IMR-90 (cell line): ENCODE data around the gene CCDC88C. TPM values are rescaled to one million over a fixed set of nuclear protein-coding genes. Genes with fewer than 3 reads are reported as not detected.

ENCODE experiments used
- ATAC-seq: fragments of 200-7000 bp; cut with Tn5 transposase; 2 replicates; pipeline ENCODE4 v1.9.1; 2020; ENCODE audit warnings: low read depth, mild to moderate bottlenecking, moderate library complexity
- BruUV-seq: library from RNA; stranded (reverse); fragments of 400-500 nt; replicated peaks from 2 replicates; lab custom pipeline; 2021; lab: Mats Ljungman, UMichigan
- CTCF ChIA-PET: fragments of 300-600 bp; formaldehyde crosslinking; extraction: SDS; loops from one replicate; lab custom pipeline; 2021; ENCODE audit warnings: antibody characterized with exemption; lab: Yijun Ruan, JAX
- POLR2A ChIA-PET: fragments of 300-600 bp; sonication (Branson Sonifier 250); formaldehyde crosslinking; loops from one replicate; lab custom pipeline; 2022; ENCODE audit warnings: antibody characterized with exemption; ENCODE audit not compliant: unreplicated experiment; lab: Charles Lee
- DNase-seq: peaks from one replicate; pipeline ENCODE4 v3.0.0; 2013
- H2AFZ ChIP-seq: replicated peaks from 2 replicates; pipeline ENCODE3; 2013; ENCODE audit warnings: low read length, mild to moderate bottlenecking; ENCODE audit not compliant: poor library complexity
- H2AK5ac ChIP-seq: 2 replicates; pipeline ENCODE4 v1.6.1; 2013; ENCODE audit warnings: low read depth, low read length, inconsistent platforms
- H2AK9ac ChIP-seq: replicated peaks from 2 replicates; pipeline ENCODE3; 2013; ENCODE audit warnings: mild to moderate bottlenecking, low read depth, low read length, moderate library complexity; ENCODE audit not compliant: poor library complexity
- H2BK120ac ChIP-seq: 2 replicates; pipeline ENCODE4 v1.6.1; 2013; ENCODE audit warnings: low read depth, low read length, inconsistent platforms
- H2BK15ac ChIP-seq: 3 replicates; pipeline ENCODE4 v1.6.1; 2013; ENCODE audit warnings: low read depth, low read length, inconsistent platforms
- H2BK20ac ChIP-seq: 2 replicates; pipeline ENCODE4 v1.6.1; 2013; ENCODE audit warnings: low read depth, mild to moderate bottlenecking, inconsistent platforms, low read length, moderate library complexity
- H2BK5ac ChIP-seq: 2 replicates; pipeline ENCODE4 v1.6.1; 2013; ENCODE audit warnings: mild to moderate bottlenecking, low read depth, low read length, inconsistent platforms; ENCODE audit not compliant: poor library complexity, severe bottlenecking
- H3K14ac ChIP-seq: replicated peaks from 2 replicates; pipeline ENCODE4 v1.6.1; 2013; ENCODE audit warnings: low read depth, low read length, inconsistent platforms
- H3K18ac ChIP-seq: 2 replicates; pipeline ENCODE4 v1.6.1; 2013; ENCODE audit warnings: low read depth, low read length, control low read depth
- H3K23ac ChIP-seq: 2 replicates; pipeline ENCODE4 v1.6.1; 2013; ENCODE audit warnings: low read depth, low read length, inconsistent platforms
- H3K27ac ChIP-seq: 2 replicates; pipeline ENCODE4 v1.5.1; 2013; ENCODE audit warnings: mild to moderate bottlenecking, control low read depth, low read length; ENCODE audit not compliant: insufficient read depth
- H3K27me3 ChIP-seq: 2 replicates; pipeline ENCODE4 v1.6.1; 2013; ENCODE audit warnings: low read length; ENCODE audit not compliant: control insufficient read depth, insufficient read depth
- H3K36me3 ChIP-seq: 2 replicates; pipeline ENCODE4 v1.6.1; 2013; ENCODE audit warnings: low read length, mixed read lengths; ENCODE audit not compliant: control insufficient read depth, insufficient read depth
- H3K4ac ChIP-seq: 2 replicates; pipeline ENCODE4 v1.6.1; 2013; ENCODE audit warnings: low read depth, low read length, inconsistent platforms
- H3K4me1 ChIP-seq: 2 replicates; pipeline ENCODE4 v1.6.1; 2013; ENCODE audit warnings: low read length, mixed read lengths; ENCODE audit not compliant: control insufficient read depth, insufficient read depth
- H3K4me2 ChIP-seq: 2 replicates; pipeline ENCODE4 v1.6.1; 2013; ENCODE audit warnings: low read depth, mild to moderate bottlenecking, control low read depth, low read length, moderate library complexity
- H3K4me3 ChIP-seq: 2 replicates; pipeline ENCODE4 v1.5.1; 2013; ENCODE audit warnings: low read depth, mild to moderate bottlenecking, control low read depth, low read length, moderate library complexity; ENCODE audit not compliant: insufficient read depth
- H3K56ac ChIP-seq: 2 replicates; pipeline ENCODE4 v1.6.1; 2013; ENCODE audit warnings: low read length, inconsistent platforms; ENCODE audit not compliant: insufficient read depth; ENCODE audit errors: extremely low read depth
- H3K79me1 ChIP-seq, 2 experiments: 2 replicates each; pipeline ENCODE4 v1.6.1; 2013; ENCODE audit warnings: low read length in 2 of 2, inconsistent platforms in 1 of 2, low read depth in 1 of 2
- H3K9ac ChIP-seq: 2 replicates; pipeline ENCODE4 v1.6.1; 2013; ENCODE audit warnings: low read depth, low read length, control low read depth
- H3K9me1 ChIP-seq: 2 replicates; pipeline ENCODE4 v1.6.1; 2013; ENCODE audit warnings: low read length, inconsistent platforms; ENCODE audit not compliant: insufficient read depth
- H3K9me3 ChIP-seq: 2 replicates; pipeline ENCODE4 v1.6.1; 2013; ENCODE audit warnings: low read length; ENCODE audit not compliant: control insufficient read depth, insufficient read depth
- H4K20me1 ChIP-seq: 2 replicates; pipeline ENCODE4 v1.6.1; 2013; ENCODE audit warnings: low read length, inconsistent platforms; ENCODE audit not compliant: insufficient read depth
- H4K5ac ChIP-seq: 2 replicates; pipeline ENCODE4 v1.6.1; 2013; ENCODE audit warnings: mild to moderate bottlenecking, low read depth, low read length, control low read depth
- H4K8ac ChIP-seq, 2 experiments: 2 replicates each; pipeline ENCODE4 v1.6.1; 2013; ENCODE audit warnings: low read depth in 2 of 2, low read length in 2 of 2, control low read depth in 1 of 2, inconsistent platforms in 1 of 2
- H4K91ac ChIP-seq: 2 replicates; pipeline ENCODE4 v1.6.1; 2013; ENCODE audit warnings: low read depth, low read length, inconsistent platforms; ENCODE audit not compliant: insufficient read depth
- CHD1 ChIP-seq: IDR thresholded peaks from 2 replicates; pipeline ENCODE4 v1.6.1; 2012; ENCODE audit warnings: low read depth, low read length, improper control_type of control experiment
- MAZ ChIP-seq: IDR thresholded peaks from 2 replicates; pipeline ENCODE4 v1.6.1; 2012; ENCODE audit warnings: low read depth, mild to moderate bottlenecking, low read length, improper control_type of control experiment, moderate library complexity, borderline replicate concordance
- NFE2L2 ChIP-seq: fragments of 150-350 bp; IDR thresholded peaks from 2 replicates; pipeline ENCODE4 v1.6.1; 2016; ENCODE audit warnings: low read depth, mild to moderate bottlenecking, low read length
- WGBS, 2 experiments: methylation state at CpG; one replicate each; pipeline versions ENCODE4 v1.1.5 to v1.1.7; 2013; ENCODE audit warnings: missing lambda C conversion rate in 2 of 2; ENCODE audit not compliant: insufficient read length in 1 of 2; ENCODE audit errors: extremely low coverage in 2 of 2; 5-methylcytosine and 5-hydroxymethylcytosine counted together
- dilution Hi-C: fragments of 300-500 bp; cut with HindIII; formaldehyde crosslinking; loops from one replicate; pipeline ENCODE4 v1.14.3; 2018; ENCODE audit warnings: low sequenced_read_pairs; ENCODE audit not compliant: unreplicated experiment
- in situ Hi-C: fragments of 300-500 bp; cut with MboI; formaldehyde crosslinking; loops from 3 replicates; pipeline ENCODE4 v1.14.3; 2019; ENCODE audit warnings: low sequenced_read_pairs, inconsistent platforms, mixed read lengths
- intact Hi-C: fragments of 100-400 bp; cut with micrococcal nuclease; formaldehyde crosslinking; loops from 2 replicates; pipeline ENCODE4 v1.10.0; 2022
- polyA plus RNA-seq, 3 experiments: library from polyadenylated mRNA; depleted of rRNA; stranded (reverse); fragments of >200 nt; gene quantifications; 2 replicates each; pipeline ENCODE4 v1.2.3, GENCODE V29; 2012; ENCODE audit warnings: low replicate concordance in 1 of 3
- total RNA-seq: library from RNA; depleted of rRNA; stranded (reverse); fragments of >200 nt; gene quantifications from 2 replicates; pipeline ENCODE4 v1.2.3, GENCODE V29; 2012

Gene CCDC88C
- total and polyA plus RNA-seq, 2 of the 4 experiments (the other 2 are of a cell fraction), result 0.17 to 0.18 TPM

DNA sequence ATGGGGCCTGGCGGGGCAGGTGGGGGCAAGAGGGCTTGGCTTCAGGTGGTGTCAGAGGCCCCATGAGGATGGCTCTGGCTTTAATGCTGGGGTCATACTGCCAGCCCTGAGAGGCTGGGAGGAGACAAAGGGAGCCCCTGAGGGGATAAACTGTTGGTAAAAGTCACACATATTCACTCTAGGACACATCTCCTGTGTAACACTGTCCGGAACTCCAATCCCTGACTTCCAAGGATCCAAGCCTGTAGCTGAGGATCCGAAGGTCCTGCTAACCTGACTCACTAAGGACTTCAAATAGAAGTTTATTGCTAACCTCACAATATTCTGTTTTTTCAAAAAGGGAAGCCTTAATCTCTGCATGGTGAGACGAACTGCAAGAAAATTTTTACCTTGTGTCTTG, 134.0 kb downstream of the CCDC88C start:
- no peak overlapping the region for H3K4me2 ChIP-seq
- ATAC-seq, result peak; percentile 18
- peak overlapping the region; percentile 85; the same call in 1 of the 2 replicates for H4K91ac ChIP-seq
- H3K36me3 ChIP-seq, result no peaks in the 10 kb centered on the region
- no peaks in the 10 kb centered on the region for H4K20me1 ChIP-seq
- DNase-seq, result peak; percentile 1
- H2BK5ac ChIP-seq, result no peak overlapping the region
- H2AK5ac ChIP-seq, result no peak overlapping the region; the same call in 1 of the 2 replicates
- no CpG with 5 or more reads among the region's 4 CpGs for WGBS, 2 experiments
- POLR2A ChIA-PET, result no interaction called here
- H2BK120ac ChIP-seq, result peak overlapping the region; percentile 96
- H3K18ac ChIP-seq, result peak overlapping the region; percentile 32
- H3K4me3 ChIP-seq, result no peak overlapping the region
- in situ Hi-C loops (loop anchor here (5.0 kb wide), 1 partner anchor 106 kb away; no protein-coding TSS in a partner anchor), intact Hi-C loops (no loop called here), dilution Hi-C loops (no loop called here)
- H2BK15ac ChIP-seq, result peak overlapping the region; percentile 66; the same call in 1 of the 3 replicates
- H4K5ac ChIP-seq, result no peak overlapping the region; the same call in 1 of the 2 replicates
- peak overlapping the region; percentile 71; the same call in 1 of the 2 replicates for H3K23ac ChIP-seq
- H3K4ac ChIP-seq, result peak overlapping the region; percentile 89
- H3K56ac ChIP-seq, result no peak overlapping the region
- H3K79me1 ChIP-seq, result no peaks in the 10 kb centered on the region
- CTCF ChIA-PET, result interaction anchor here (0.6 to 4.3 kb wide), 4 partner anchors 106 to 898 kb away, joined by 4 to 41 read pairs (median 12); no protein-coding TSS in a partner anchor
- peaks cover 2% of the 10 kb centered on the region; the same call in 1 of the 2 replicates for H3K4me1 ChIP-seq
- H3K9me1 ChIP-seq, result peaks cover 2% of the 10 kb centered on the region; the same call in 1 of the 2 replicates
- no peaks in the 10 kb centered on the region for H3K9me3 ChIP-seq
- BruUV-seq, result no TSS peak
- H4K8ac ChIP-seq, result peak overlapping the region in 1 of 2 experiments; percentile 87; a peak in 2 of 4 replicates
- H2BK20ac ChIP-seq, result peak overlapping the region; percentile 95
- no peaks in the 10 kb centered on the region; the same call in 1 of the 2 replicates for H3K27me3 ChIP-seq
- peak overlapping the region; percentile 90; the same call in 1 of the 2 replicates for H3K14ac ChIP-seq
- H2AK9ac ChIP-seq, result peak overlapping the region; percentile 15
- no peak overlapping the region for H3K27ac ChIP-seq
- no peak overlapping the region for H3K9ac ChIP-seq
- H2AFZ ChIP-seq, result peak overlapping the region; percentile 82
- TF ChIP-seq CHD1 (no peak), NFE2L2 (no peak), MAZ (no peak)
